Erythroblast (primary cell): ENCODE results near the gene LDLR.

Experiments used
- GATA1 ChIP-seq: IDR thresholded peaks from 2 replicates; pipeline ENCODE4 v1.6.1; 2011; ENCODE audit warnings: low read depth, mild to moderate bottlenecking, control low read depth, low read length, moderate library complexity
- POLR2A ChIP-seq: IDR thresholded peaks from 2 replicates; pipeline ENCODE4 v1.6.1; 2011; ENCODE audit warnings: mild to moderate bottlenecking, low read length

DNA sequence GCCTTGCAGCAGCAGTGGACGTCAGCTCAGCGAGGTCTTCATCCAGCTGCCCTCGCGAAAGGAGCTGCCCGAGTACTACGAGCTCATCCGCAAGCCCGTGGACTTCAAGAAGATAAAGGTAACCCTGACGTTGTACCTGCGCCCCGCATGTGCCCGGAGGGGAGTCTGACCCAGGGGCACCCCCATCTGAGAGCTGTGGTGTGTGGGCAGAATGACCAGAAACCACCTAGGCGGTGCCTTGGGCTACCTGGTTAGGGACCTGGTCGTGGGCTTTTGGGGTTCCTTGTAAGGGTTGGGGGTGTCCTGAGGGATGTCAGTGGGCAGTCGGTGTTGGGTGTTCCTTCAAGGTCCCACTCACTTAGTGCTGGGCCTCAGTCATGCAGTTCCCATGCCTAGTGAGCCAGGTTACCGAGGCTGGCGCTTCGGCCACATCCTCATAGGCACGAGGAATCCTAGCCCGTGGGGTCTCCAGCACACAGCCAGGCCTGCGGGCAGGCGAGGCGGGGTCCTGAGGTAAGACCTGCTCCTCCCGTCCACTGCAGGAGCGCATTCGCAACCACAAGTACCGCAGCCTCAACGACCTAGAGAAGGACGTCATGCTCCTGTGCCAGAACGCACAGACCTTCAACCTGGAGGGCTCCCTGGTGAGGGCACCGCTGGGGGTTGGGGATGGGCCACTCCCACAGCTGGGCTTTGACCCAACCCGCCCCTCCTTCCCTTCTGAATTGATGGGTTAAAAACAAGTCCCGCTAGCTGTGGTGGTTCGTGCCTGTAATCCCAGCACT is 30.8 kb upstream of the LDLR start:
- TF ChIP-seq POLR2A, result no peak
- no peak for TF ChIP-seq GATA1
